Measurements from ENCODE around the gene ZNF185. TPM values are rescaled to one million over a fixed set of nuclear protein-coding genes. Genes with fewer than 3 reads are reported as not detected.

ZNF185 gene
- polyA plus RNA-seq, 4 donors = 48.3 to 53.0 (median 49.6) TPM

DNA sequence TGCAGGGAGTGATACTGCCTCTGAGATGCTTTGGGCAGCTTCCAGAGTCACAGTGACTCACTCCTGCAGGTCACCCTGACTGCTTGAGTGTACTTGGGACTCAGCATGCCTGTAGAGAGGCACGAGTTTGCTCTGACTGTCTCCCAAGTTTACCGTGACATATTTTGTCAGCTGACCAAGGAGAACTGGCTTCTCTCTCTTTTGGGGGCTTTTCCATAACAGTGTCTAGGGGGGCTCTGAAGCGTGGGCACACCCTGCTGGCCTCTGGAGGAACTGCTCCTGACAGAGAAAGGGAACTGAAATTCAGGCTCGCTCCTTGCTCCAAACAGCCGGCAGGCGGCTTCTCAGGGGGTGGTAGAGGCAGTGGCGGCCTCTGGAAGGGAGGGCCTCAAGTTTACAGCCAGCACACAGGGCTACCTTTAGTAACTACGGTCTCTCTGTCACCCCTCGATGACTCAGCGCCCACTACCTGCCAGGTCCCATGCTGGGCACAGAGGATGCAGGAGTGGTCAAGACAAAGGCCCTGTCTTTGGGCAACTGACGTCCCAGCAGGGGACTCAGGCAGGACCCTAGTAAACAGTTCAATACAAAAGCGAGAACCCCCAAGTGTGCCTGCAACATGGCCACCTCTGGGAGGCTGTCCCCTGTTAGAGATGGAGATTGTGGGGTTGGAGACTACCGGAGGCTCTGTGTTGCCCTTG is 17.8 kb downstream of the ZNF185 start:
- DNase-seq (ENCODE audit: low read depth in 4 of 4, low spot score in 3 of 4) = no peak

DNA sequence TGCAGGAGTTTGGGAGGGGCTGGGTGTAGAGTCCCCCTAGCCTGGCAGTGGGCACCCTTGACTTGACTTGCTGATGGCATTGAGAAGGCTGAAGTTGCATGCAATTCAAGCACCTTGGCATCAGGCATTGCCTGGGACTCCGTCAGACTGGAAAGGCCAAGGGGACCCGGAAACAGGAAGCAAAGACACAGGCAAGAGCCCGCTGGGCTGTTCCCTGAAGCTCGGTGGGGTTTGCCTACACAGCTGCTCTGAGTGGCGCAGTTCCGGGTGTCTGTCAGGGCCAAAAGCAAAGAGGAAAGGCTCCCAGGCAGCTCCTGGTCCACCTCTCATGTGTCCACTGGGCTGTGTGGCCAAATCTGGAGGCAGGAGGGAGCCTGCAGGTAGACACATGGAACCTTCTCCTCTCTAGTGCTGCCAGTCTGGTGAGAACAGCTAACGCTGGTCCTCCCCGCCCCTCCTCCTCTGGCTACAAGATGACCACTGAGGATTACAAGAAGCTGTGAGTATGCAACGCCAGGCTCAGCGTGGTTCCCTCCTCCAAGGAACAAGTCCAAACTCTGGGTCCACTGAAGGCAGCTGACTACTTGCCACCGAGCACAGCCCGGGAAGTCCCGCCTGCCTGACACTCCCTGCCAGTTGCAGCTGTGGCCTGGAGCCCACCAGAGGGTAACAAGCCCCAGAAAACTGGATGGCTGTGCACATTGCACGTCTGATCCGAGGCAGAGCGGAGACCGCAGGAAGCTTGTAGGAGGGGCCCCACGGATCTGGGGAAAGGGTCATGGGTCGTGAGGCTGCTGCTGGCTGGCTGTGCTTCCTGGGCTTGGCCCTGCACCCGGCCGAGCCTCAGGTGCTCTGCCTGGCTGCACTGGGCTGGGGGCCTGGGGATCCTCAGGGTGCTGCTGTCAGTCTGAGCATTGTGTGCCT is 20.1 kb downstream of the ZNF185 start:
- no peak for DNase-seq (ENCODE audit: low read depth in 4 of 4, low spot score in 3 of 4)

DNA sequence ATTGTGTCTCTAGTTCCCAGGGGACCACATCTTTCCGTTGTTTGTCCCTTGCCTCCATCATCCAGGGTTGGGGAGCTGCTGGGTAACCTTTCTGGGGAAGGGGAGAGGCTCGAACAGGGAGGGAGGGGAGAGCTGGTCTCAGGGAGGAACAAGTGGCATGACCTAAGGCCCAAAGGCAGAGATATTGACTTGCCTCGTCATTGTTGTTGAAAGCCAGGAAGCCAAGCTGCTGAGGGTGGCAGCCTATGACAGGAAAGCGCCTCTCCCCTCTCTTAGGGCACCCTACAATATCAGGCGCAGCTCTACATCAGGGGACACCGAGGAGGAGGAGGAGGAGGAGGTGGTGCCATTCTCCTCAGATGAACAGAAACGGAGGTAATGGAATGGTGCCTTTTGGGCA is 20.8 kb downstream of the ZNF185 start:
- no peak for DNase-seq (ENCODE audit: low read depth in 4 of 4, low spot score in 3 of 4)

DNA sequence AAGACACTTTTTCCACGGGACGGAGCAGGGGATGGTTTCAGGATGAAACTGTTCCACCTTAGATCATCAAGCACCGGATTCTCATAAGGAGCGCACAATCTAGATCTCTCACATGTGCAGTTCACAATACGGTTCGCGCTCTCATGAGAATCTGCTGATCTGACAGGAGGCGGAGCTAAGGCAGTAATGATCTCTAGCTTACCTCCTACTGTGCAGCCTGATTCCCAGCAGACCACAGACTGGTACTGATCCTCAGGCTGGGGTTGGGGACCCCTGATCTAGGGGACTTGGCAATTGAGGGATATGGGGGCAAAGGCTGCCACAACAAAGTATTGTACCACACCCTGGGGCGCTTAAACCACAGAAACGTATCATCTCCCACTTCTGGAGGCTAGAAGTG is 25.7 kb downstream of the ZNF185 start:
- no peak for DNase-seq (ENCODE audit: low read depth in 4 of 4, low spot score in 3 of 4)

DNA sequence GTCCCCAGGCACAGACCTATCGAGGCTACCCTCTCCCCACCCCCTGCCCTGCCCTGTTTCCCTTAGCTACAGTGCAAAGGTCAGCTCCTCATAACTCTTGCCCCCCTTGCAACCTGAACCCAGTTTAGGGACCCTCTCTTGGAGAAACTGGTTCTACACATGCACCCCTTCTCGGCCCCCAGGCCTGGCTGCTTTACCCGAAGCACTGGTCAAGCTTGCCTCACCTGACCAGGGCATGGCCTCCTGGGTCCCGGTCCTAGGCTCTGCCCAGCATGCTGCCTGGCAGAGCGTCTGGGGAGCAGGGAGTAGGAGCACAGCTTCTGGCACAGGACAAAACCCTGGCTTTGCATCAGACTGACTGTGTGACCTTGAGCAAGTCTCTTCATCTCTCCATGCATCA is 28.0 kb downstream of the ZNF185 start:
- DNase-seq (ENCODE audit: low read depth in 4 of 4, low spot score in 3 of 4) = no peak

DNA sequence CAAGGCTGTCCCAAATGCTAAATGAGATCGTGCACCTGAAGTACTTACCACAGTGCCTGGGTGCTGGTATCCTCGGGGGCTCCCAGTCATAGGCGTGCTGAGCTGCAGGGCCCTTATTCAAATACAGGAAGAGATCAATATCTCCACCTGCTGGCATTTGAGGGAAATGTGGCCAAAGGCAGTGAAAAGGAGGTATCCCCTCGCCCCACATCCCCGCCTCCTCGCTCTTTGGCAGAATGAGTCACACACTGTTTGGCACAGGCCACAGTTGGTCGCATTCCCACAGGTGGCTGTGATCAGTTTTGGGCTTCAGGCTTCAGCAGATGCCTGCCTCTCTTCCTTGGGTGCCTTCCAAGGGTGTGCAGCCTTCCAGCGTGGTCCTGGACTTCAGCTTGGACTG is 28.4 kb downstream of the ZNF185 start:
- no peak for DNase-seq (ENCODE audit: low read depth in 4 of 4, low spot score in 3 of 4)

DNA sequence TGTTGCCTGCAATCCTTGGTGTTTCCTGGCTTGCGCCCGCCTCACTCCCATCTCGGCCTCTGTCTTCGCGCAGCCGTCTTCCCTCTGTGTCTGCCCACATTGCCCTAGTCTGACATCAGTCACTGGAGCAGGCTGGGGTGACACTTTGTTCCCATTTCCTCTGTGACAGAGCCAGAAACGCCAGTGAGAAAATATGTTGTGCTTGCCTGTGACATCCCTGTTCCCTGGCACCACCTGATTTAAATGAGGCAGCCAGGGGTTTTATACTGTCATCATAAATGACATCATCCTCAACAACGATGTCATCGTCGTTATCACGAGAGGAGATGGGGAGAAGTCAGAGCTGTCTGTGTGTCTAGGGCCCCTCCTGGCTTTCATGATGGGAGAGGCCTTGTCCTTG is 29.1 kb downstream of the ZNF185 start:
- DNase-seq (ENCODE audit: low read depth in 4 of 4, low spot score in 3 of 4) = no peak

DNA sequence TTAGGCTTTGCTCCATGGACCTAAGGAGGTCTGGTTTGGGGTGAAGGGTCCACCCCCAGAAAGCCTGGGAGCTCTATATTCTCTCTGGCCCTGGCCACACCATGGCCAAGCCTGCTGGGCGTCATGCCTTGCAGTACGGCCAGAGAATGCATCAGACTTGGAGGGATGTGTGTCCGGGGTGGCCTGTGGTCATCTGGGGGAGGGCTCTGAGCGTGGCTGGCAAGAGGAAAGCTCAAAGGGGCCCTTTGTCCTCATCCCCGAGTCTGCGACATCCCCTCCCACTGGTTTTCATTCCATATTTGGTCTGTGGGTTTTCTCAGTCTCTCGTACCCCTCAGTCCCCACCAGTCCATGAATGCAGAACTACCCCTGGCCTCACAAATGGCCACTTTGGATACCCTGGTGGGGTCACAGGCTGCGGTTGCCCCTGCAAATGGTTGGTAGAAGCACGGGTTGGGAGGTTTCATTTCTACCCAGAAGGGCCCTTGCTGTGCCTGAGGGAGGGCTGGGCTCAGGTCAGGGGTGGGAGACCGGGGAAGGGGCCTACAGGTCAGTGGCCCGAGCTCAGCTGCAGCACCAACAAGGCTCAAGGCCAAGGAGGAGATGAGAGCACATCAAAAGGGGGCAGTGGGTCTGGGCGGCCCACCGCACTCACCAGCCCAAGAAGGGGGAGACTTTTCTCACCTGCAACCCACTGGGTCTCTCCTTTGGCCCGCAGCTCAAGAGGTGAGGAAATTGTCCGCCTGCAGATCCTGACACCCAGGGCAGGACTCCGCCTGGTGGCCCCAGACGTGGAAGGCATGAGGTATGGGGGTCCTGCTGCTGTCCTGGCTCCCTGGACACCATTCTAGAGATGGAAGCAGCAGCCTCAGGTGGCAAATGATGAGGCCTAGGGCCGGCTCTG is 30.2 kb downstream of the ZNF185 start:
- DNase-seq (ENCODE audit: low read depth in 4 of 4, low spot score in 3 of 4) = no peak

DNA sequence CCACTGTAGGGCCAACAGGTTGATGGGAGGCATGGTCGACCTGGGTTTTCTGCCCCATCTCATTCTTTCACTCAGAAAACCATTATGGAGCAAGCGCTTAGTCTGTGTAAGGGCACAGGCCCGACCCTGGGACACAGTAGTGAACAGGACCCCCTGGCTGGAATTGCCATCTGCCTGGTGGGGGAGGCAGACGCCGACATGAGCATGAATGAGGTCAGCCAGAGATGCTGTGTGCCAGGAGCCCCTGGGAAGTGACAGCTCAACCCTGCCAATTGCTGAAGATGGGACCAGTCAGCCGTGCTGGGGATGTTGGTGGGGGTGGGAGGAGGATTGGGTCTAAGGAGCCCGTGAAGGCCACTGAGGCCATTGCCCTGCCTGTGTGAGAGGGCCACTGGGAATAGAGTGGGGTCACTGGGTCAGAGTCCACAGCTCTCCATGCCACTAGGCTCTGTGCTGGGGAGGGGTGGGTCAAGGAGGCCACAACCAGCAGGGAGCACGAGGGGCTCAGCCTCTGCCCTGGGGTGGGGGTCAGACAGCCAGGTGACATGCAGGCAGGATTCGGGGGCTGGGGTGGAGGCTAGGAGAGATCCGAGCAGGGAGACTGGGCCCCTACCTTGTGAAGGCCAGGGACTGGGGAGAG is 31.0 kb downstream of the ZNF185 start:
- DNase-seq (ENCODE audit: low read depth in 4 of 4, low spot score in 3 of 4) = no peak

DNA sequence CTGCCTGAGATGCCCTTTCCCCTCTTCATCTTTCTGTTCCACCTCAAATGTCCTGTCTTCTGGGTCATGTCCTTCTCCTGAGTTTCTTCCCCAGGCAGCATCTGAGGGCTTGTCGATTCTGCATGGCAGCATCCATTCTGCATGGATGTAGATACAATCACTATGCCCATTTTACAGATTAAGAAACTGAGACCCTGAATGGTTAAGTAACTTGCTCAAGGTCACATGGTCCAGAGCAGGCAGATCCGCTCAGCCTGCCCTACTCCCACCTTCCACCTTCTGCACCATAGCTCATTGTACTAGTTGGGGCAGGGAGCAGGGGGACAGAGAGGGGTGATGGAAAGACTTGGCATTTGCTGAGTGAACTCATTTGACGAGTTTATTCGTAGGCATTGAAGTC is 32.0 kb downstream of the ZNF185 start:
- DNase-seq (ENCODE audit: low read depth in 4 of 4, low spot score in 3 of 4) = no peak

DNA sequence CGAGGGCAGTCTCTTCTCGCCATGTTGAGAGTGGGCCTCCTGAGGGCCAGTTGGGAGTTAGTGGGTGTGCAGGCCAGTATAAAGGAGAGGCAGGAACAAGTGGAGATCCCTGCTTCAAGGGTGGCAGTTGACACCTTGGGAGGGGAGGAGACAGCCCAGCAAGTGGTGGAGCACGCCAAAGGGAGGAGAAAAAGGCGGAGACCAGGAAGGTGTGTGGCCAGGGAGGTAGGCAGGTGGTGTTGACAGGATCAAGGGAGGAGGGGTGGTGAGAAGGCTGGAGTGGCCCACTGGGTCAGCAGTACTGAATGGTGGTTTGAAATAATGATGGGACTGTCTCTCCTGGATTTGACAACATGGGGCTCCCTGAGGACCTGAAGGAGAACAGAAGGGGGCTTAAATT is 32.6 kb downstream of the ZNF185 start:
- DNase-seq (ENCODE audit: low read depth in 4 of 4, low spot score in 3 of 4) = no peak

DNA sequence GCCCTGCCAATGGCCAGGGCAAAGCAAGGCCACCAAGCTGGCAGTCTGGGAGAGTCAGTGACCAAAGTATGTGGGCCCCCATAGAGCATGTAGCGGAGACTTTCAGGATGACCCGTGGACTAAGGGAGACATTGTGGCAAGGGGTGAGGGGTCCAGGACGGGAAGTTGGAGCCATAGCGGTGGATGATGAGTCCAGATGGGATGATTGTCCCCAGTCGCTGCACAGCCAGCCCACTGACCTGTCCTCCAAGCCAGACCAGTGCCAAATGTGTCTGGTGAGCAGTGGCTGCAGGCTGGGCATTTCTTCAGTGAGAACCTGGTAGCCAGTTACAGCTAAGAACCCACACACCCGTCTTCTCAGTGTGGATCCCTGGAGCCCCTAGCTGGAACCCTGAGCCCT is 34.3 kb downstream of the ZNF185 start:
- DNase-seq (ENCODE audit: low read depth in 4 of 4, low spot score in 3 of 4) = no peak

DNA sequence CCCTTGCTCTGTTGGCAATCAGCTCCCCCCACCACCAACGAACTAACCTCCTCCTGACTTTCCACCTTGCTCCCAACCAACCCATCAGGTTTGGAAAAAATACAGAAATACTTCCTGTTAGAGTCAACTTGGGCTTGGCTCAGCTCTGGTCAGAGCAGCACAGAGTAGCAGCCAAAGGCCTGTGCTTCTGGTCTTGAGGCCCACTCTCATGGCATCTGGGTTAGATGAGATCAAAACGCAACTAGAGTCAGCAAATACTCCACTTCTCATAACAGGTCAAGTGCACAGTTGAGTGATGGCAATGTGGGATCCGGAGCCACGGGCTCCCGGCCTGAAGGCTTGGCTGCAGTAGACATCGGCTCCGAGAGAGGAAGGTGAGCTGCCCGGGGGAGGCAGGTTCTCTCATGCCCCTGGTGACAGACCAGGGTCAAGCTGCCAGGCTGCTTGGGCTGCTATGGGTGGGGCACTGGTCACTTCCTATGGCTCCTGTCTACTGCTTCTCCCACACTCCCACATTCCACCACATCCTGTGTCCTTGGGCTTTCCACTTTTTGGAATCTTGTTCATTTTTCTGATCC is 34.8 kb downstream of the ZNF185 start:
- no peak for DNase-seq (ENCODE audit: low read depth in 4 of 4, low spot score in 3 of 4)

DNA sequence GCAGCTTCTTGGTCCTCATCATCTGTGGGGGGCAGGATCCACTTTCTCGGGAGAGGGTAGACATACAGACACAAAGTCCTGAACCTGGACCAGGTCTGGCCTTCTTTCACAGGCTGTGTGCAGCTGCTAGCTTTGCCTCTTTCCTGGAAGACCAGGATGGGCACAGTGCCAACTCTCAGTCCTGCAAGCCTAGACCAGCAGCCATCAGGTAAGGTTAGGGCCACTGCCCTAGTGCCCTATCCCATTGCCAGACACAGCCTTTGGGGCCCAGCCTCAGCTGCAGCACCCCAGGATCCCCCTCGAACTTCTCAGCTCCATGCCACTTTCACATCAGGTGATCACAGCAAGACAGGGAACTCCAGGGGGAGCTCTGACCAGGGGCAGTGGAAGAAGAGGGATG is 38.4 kb downstream of the ZNF185 start:
- no peak for DNase-seq (ENCODE audit: low read depth in 4 of 4, low spot score in 3 of 4)

DNA sequence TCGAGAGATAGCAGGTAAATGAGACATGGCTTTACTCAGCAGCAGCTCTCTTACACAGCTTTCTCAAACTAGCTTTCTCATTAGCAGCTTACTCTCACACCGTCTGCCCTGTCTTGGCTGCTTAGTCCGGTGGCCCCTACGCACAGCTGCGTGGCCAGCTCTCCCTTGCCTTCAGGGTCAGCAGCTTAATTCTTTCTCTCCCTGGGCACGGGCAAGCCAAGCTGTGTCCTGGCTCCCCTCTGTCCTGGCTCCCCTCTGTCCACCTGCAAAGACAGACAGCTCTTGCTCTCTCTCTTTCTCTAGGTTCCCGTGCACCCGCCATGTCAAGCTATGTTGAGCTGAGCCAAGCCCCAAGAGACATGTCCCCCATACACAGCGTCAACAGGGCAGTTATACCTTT is 39.4 kb downstream of the ZNF185 start:
- no peak for DNase-seq (ENCODE audit: low read depth in 4 of 4, low spot score in 3 of 4)

DNA sequence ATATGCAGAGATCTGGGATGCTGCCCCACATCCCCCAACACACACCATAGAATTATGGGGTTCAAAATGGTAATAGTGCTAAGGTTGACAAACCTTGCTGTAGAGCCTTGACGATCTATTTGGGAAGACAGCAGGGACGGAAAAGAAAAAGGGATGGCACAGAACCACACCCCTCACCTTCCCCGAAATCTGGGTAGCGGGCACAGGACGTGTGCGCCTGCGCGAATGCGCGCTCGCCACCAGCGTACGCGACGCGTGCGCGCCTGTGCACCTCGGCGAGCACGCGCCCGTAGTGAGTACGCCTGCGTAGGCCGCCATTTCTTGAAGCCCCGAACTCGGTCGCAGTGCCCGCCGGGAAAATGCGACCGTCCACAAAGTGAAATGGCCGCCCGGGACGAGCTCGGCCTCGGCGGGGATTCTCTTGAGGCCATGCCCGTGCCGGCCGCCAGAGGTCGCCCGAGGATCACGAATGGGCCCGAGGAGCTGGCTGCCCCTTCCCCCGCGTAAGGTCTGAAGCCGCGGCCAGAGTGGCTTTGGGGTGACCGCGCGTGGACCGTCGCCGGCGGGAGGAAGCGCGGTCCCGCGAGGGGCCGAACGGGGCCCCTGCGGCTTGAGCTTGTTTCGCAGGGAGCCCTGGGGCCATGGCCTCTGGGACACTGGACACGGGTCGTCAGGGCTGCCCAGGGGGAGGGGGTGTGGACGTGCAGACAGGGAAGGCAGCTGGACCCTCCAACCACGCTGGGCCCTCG is 43.6 kb downstream of the ZNF185 start:
- peak; percentile 75 to 83 (median 80) for DNase-seq (ENCODE audit: low read depth in 4 of 4, low spot score in 3 of 4)

DNA sequence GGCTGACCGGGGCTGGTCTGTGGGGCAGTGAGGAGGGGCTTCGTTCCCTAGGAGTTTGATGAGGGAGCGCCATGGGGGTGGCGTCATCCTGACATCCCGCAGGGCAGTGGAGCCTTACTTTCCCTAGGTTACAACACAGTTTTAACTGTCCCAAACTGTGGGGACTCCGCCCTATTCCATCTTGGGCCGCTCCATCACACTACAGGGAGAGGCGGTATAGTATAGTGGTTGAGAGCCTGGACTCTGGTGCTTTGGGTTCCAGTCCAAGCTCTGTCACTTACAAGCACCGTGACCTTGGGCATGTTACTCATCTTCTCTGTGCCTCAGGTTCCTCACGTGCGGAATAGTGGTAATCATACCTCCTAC is 44.2 kb downstream of the ZNF185 start:
- no peak for DNase-seq (ENCODE audit: low read depth in 4 of 4, low spot score in 3 of 4)

DNA sequence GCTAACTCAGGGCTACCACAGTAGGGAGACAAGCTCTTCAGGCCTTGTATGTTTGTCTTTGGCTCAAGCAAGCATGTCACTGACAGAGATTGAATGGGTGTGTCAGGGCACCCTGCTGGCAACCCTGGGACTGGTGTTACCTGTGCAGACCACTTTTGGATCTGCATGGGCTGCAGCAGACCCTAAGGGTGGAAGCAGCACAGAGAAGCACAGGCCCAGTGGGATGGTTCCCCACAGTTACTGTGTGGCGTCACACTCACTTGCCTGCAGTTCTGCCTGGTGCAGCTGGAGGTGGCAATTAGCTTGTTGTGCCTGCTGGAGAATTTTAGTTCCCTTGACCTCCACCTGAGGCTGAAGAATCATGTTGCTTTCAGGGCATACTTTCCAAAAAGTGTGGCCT is 46.0 kb downstream of the ZNF185 start:
- no peak for DNase-seq (ENCODE audit: low read depth in 4 of 4, low spot score in 3 of 4)
